G401 (cell line): ENCODE data around the gene KDM4B. TPM values are rescaled to one million over a fixed set of nuclear protein-coding genes. Genes with fewer than 3 reads are reported as not detected.
"Not testable (repeated sequence)": the region's sequence is repeated elsewhere in the genome, so short reads cannot be mapped to it uniquely, and the experiment has no call there.

ENCODE experiments used
- DNase-seq: peaks from one replicate; pipeline ENCODE4 v3.0.0-alpha.2; 2015; ENCODE audit warnings: low spot score
- in situ Hi-C: cut with HindIII; loops from 2 replicates; pipeline ENCODE4 v1.10.0; 2016; ENCODE audit warnings: low sequenced_read_pairs, mixed read lengths
- total RNA-seq: library from RNA; depleted of rRNA; stranded (reverse); fragments of >200 nt; shearing (Covaris generic); gene quantifications from 2 replicates; pipeline ENCODE4 v1.2.3, GENCODE V29; 2014; rRNA removed

The KDM4B gene
- total RNA-seq, result 15.5 and 19.3 TPM in 2 replicates

DNA sequence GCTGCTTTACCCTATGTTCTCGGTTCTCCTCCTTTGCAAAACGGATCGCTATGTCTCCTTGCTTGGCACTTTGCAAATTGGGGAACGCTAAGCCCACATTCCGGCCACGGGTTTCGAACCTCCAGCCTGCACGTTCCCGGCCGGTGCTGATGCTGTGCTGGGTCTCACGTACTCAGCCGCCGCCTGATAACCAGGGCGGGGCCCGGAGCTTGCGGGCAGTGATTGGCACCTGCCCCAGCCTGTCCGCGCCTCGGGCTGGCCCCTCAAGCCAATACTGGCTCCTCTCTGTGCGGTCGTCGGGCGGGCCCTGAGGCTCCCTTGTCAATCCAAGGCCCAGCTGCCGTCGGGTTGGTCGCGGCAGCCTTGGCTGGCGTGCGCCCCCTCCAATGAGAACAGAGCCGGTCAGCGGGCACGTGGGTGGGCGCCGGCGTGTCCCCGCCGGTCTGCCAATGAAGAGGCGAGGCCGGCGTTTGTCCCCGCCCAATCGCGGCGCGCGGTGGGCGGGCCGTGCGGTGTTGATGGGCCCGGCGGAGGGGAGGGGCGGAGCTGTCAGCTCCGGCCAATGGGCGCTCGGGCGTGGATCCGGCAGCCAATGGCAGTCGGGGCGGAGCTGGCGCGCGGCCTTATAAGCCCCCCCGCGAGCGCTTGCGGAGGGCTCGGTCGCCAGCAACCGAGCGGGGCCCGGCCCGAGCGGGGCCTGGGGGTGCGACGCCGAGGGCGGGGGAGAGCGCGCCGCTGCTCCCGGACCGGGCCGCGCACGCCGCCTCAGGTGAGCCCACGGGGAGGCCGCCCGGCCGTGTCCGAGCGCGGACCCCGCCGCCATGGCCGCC, at the start of gene KDM4B:
Gene KDM4B (plus strand): TSS at position 652 of the 830 bp plus-strand sequence. CDS start 63,778 bp downstream, outside the sequence.
- peak; percentile 99 for DNase-seq
- in situ Hi-C loops, result no loop called here

DNA sequence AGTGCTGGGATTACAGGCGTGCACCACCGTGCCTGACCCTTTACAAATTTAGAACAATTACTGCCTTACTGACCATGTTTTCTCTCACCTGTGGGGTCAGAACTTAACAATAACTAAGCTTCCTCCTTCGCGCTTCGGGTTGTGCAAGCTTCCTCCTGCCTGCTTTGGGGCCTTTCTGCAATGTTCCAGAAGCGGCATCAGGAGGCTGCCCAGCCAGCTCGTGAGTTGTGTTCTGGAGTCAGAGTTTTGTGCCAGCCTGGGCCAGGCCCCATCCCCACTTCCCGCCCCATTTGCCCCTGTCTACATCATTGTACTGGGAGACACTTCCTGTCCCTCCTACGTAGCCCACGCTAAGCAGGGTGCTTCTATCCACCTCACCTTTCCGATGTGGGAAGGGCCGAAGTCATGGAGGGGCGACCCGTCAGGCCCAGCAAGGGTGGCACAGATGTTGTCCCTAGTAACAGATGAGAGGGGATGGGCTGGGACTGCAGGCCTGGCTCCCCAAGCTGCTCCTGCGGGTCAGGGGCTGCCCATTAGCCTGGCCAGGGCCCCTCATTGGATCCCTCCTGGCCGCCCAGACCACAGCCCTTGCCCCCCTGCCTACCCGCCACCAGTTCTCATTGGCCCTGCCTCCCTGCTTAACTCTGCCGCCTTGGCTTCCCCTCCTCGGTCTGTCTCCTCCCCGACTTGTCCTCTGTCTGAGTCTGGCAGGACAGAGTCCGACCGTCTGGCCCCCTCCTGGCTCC, 46.2 kb upstream of the KDM4B start:
- in situ Hi-C loops, result no loop called here
- DNase-seq, result peak; percentile 47

DNA sequence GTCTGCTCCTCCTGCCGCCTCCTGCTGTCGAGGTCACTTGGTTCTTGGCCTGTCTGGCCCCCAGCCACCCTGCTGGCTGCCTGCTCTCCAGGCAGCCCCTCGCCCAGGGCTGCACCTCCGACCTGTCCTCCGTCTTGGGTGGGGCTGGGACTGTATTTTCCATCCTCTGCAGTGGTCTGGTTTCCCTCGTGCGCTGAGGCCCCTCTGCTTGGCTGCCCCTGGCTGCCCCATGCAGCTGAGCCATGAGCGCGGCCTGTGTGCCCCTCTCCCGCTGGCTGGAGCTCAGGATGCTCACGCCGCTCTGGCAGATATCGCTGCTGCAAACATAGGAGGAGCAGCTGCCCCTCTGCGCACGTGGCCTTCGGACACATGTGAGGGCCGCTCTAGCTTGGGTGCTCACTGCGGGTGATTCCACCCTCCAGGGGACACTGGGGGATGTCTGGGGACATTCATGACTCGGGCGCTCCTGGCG, 45.6 kb upstream of the KDM4B start:
- in situ Hi-C loops, result no loop called here
- no peak for DNase-seq

DNA sequence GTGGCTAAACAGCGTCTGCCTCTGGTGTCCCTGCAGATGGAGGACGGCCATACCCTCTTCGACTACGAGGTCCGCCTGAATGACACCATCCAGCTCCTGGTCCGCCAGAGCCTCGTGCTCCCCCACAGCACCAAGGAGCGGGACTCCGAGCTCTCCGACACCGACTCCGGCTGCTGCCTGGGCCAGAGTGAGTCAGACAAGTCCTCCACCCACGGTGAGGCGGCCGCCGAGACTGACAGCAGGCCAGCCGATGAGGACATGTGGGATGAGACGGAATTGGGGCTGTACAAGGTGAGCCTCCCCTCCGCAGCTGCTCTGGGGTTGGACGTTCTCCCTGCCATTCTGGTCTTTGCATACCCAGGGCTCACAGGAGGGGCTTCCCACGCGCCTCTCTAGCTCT, 39.7 kb upstream of the KDM4B start:
- in situ Hi-C loops, result no loop called here
- DNase-seq, result no peak

DNA sequence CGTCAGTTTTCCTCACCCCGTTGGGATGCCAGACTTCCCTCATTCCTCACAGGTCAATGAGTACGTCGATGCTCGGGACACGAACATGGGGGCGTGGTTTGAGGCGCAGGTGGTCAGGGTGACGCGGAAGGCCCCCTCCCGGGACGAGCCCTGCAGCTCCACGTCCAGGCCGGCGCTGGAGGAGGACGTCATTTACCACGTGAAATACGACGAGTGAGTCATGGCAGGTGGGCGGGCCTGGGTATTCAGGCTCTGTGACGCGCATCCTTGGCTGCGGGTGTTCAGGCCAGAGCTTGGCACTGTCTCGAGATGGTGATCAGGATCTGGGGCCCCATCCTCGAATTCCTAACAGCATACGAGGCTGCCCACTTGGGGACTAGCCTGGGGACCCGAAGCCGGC, 38.2 kb upstream of the KDM4B start:
- in situ Hi-C loops, result no loop called here
- DNase-seq, result no peak

DNA sequence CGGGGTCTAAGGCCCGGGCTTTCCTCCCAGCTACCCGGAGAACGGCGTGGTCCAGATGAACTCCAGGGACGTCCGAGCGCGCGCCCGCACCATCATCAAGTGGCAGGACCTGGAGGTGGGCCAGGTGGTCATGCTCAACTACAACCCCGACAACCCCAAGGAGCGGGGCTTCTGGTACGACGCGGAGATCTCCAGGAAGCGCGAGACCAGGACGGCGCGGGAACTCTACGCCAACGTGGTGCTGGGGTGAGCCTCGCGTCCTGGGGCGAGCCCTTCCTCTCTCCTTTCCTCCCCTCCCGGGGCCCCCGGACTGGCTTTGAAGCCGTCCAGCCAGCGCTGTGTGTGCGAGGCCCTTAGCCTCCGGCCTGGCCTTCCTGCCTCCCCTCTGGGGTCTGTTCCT, 36.2 kb upstream of the KDM4B start:
- in situ Hi-C loops, result no loop called here
- DNase-seq, result no peak

DNA sequence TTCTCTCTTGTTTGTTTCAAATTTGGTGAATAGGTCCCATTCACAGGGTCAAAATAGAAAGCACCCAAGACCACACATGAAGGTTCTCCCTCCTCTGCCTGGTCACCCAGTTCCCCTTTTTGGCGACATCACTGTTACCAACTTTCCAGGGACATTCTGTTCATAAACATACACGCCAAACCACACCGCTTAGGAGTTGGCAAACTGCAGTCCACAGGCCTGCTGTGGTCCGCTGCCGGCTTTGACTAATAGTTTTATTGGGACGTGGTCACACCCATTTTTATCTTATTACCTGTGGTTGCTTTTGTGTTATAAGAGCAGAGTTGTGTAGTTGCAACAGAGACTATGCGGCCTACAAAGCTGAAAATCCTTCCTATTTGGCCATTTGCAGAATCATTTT, 35.4 kb upstream of the KDM4B start:
- in situ Hi-C loops, result no loop called here
- DNase-seq, result no peak

DNA sequence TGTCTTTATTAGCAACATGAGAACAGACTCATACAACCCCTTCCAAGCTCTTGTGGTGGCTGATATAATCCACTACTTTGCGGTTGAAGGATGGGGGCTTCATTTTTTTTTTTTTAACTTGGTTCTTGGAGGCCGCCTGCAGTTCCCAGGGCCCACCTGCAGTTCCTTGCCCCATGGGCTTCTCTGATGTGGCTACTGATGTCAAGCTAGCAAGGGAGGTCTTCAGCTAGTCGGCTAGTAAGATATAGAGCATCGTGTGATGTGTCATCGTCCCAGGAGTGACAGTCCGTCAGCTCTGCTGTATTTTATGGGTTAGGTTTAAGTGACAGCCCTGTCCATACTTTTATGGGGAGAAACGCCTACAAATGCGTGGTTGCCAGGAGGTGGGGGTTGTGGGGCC, 33.5 kb upstream of the KDM4B start:
- in situ Hi-C loops, result no loop called here
- DNase-seq, result no peak

DNA sequence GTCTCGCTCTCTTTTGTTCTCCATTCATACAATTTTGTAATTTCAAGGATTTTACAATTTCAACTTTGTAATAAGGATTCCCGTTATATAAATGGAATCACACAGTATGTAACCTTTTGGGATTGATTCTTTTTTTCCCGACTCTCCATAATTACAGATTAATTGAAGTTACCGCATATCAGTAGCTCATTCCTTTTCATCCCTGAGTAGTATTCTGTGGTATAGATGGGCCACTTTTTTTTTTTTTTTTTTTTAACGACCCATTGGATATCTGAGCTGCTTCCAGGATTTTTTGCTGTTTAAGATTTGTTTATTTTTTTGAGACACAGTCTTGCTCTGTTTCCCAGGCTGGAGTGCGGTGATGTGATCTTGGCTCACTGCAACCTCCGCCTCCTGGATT, 31.9 kb upstream of the KDM4B start:
- in situ Hi-C loops, result no loop called here
- DNase-seq, result no peak

DNA sequence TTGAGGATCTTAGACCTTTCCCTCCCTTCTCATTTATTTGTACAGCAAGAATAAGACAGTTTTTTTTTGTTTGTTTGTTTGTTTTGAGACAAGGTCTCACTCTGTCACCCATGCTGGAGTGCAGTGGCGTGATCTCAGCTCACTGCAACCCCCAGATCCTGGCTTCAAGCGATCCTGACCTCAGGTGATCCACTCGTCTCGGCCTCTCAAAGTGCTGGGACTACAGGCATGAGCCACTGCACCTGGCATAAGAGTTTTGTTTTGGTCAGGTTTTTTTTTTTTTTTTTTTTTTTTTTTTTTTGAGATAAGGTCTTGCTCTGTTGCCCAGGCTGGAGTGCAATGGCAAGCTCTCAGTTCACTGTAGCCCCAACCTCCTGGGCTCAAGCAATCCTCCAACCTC, 30.5 kb upstream of the KDM4B start:
- in situ Hi-C loops, result not testable (repeated sequence)

DNA sequence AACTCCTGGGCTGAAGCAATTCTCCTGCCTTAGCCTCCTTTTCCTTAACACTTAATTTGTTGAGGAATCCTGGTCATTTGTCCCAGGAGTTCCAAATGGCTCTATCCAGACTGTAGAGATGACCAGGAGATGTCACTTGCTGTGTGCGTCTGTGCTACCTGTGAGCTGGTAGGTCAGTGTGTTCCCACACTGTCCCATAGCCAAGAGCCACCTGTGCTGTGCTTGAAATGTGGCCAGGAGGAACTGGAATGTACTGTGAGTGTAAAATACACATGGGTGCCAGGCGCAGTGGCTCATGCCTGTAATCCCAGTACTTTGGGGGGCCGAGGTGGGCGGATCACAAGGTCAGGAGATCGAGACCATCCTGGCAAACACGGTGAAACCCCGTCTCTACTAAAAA, 29.4 kb upstream of the KDM4B start:
- in situ Hi-C loops, result no loop called here
- peak; percentile 81 for DNase-seq

More for the DNA sequence above, 30.5 kb upstream of the KDM4B start:
- DNase-seq, result not testable (repeated sequence)

DNA sequence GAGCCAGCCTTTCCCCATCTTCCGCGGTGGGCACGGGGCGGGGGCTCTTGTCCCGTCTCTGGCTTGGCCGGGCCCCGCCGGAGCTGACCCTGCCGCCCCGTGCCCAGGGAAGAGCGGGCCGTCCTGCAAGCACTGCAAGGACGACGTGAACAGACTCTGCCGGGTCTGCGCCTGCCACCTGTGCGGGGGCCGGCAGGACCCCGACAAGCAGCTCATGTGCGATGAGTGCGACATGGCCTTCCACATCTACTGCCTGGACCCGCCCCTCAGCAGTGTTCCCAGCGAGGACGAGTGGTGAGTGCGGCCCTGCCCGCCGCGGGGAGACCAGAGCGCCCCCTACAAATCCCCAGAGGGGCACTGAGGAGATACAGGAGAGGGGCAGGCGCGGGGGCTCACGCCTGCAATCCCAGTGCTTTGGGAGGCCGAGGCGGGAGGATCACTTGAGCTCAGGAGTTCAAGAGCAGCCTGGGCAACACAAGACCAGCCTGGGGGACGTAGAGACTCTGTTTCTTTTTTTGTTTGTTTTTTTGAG, 27.2 kb upstream of the KDM4B start:
- in situ Hi-C loops, DNase-seq: not testable (repeated sequence)

DNA sequence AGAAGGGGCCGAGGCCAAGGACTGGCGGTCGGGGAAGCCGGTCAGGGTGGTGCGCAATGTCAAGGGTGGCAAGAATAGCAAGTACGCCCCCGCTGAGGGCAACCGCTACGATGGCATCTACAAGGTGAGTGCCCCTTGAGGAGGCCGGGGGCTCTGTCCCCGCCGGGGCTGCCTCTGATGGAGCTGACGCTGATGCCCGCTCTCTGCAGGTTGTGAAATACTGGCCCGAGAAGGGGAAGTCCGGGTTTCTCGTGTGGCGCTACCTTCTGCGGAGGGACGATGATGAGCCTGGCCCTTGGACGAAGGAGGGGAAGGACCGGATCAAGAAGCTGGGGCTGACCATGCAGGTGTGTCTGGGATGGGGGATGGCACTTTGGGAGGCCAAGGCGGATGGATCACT, 18.3 kb upstream of the KDM4B start:
- in situ Hi-C loops, DNase-seq: not testable (repeated sequence)

DNA sequence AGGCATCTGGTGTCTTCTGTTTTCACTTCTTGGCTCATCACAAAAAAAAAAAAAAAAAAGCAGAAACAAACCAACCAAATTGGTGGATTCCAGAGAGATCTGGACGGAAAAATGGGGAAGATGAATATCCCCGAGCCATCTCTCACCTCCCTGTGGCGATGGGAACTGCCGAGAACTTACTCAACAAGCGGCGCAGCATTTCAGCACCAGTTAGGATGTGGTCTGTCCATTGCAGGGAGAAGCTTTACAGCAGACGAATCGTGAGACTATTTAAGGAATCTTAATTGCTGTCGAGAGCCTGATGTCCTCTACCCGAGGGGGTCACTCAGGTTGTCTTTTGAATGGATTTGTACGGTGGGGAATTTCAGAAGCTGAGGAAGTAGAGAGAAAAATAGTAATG, 17.3 kb upstream of the KDM4B start:
- in situ Hi-C loops, result no loop called here

DNA sequence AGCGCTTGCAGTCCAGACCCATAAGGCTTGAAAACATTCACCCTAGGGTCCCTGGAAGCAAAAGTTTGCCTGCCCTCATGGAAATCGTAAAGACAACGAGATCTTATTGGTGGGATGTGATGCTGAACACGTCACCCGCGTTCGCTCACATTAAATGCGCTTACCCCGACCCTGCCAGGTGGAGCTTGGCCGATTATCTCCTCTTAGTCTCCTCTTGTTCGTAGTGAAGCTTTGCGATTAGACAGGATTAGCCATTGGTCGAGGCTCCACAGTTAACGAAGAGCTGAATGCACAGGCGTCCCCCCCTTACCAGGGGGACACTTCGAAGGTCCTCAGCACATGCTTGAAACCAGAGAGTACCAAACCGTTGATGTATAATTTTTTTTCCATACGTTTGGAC, 16.0 kb upstream of the KDM4B start:
- in situ Hi-C loops, result no loop called here
- no peak for DNase-seq

More for the DNA sequence above, 17.3 kb upstream of the KDM4B start:
- no peak for DNase-seq

DNA sequence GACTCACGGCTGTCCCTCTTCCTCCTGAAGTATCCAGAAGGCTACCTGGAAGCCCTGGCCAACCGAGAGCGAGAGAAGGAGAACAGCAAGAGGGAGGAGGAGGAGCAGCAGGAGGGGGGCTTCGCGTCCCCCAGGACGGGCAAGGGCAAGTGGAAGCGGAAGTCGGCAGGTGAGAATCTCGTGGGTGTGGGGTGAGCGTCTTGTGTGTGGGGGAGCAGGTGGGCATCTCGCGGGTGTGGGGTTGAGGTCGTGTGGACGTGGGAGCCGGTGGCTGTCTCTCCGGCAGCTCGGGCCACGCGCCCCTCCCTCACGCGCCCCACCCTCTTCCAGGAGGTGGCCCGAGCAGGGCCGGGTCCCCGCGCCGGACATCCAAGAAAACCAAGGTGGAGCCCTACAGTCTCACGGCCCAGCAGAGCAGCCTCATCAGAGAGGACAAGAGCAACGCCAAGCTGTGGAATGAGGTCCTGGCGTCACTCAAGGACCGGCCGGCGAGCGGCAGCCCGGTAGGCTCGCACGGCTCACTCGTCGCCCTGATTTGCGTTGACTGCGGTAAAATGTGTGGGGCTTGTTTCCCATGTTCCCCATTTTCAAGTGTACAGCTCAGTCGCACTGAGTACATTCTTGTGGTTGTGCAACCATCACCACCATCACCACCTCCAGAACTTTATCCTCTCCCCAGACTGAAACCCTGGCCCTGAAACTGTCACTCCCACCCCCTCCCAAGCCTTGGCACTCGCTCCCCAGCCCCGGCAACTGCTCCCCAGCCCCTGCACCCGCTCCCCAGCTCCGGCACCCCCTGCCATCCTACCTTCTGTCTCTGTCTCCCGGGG, 14.4 kb upstream of the KDM4B start:
- DNase-seq, in situ Hi-C loops: not testable (repeated sequence)

DNA sequence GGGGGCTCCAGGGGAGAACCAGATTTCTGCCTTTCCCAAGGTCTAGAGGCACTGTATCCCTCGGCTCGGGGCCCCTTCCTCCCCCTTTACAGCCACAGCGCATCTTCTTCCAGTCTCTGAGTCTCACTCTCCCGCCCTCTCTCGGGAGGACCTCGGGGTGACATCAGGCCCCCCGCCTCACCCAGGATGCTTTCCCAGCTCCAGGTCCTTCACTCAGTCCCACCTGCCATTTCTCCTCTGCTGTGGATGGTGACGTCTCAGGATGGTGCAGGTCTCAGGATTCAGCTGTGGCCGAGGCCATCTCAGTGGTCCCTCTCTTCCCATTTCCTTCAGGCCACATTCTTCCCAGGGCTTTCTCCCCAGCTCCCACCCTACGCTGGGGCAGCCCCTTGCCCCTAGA, 13.6 kb upstream of the KDM4B start:
- no peak for DNase-seq
- in situ Hi-C loops, result no loop called here

DNA sequence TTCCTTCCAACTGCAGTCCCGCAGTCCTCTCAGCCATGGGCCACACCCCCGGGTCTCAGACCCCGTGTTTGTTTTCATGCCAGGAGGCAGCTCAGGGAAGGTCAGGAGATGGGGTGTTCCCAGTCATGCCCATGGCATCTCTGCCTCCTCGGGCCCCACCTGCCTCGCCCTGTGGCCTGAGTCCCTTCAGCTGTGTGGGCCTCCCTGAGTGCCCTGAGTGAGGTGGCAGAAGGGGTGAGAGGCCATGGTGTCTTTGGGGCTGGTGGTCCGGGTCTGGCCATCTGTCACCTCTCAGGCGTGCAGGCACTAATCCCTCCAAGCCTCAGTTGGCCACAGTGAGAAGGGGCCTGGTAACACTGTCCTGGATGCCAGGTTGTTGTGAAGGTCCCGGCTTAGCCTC, 10.9 kb upstream of the KDM4B start:
- in situ Hi-C loops, result no loop called here
- DNase-seq, result no peak

DNA sequence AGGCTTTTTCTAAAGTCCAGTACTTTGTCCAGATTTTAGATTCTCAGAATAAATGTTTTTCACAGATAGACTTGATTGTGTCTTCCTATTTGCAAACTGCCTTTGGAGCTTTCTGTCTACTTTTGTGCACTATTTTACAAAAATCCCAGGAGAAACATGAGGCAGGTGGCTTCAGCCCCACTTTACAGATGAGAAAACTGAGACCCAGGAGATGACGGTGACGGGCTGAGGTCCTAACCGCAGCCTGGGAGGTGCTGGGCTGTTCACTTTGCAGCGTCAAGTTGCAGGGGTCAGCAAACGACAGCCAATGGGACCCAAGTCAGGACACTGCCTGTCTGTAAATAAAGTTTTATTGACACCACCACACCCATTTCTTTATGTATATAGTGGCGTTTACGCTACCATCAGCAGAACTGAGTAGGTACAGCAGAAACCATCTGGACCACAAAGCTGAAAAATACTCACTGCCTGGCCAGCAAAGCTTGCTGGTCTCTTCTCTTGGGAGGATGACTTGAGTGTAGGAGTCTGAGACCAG, 6.8 kb upstream of the KDM4B start:
- in situ Hi-C loops, result no loop called here

More for the DNA sequence above, 6.8 kb upstream of the KDM4B start:
- no peak for DNase-seq
